SK-N-SH treated with all-trans-retinoic acid at 6 μM for 48 hours (cell line): ENCODE measurements around the gene TRPM2.

ENCODE experiments used
- ATAC-seq: fragments of 200-7000 bp; cut with Tn5 transposase; 3 replicates; pipeline ENCODE4 v1.9.1; 2020; ENCODE audit warnings: mild to moderate bottlenecking, moderate library complexity
- ARNTL ChIP-seq: fragments of 450-650 bp; formaldehyde crosslinking; IDR thresholded peaks from 2 replicates; pipeline ENCODE4 v1.5.0; 2020; ENCODE audit warnings: low read depth, mild to moderate bottlenecking, moderate library complexity, borderline replicate concordance
- CSDC2 ChIP-seq: fragments of 250-450 bp; sonication (Bioruptor Pico); IDR thresholded peaks from 2 replicates; pipeline ENCODE4 v1.5.0; 2020; ENCODE audit warnings: mild to moderate bottlenecking, moderate library complexity
- CSRNP3 ChIP-seq: fragments of 250-450 bp; sonication (Bioruptor Pico); IDR thresholded peaks from 2 replicates; pipeline ENCODE4 v1.5.1; 2021; ENCODE audit warnings: mild to moderate bottlenecking, moderate library complexity
- GLIS3 ChIP-seq: fragments of 250-450 bp; sonication (Bioruptor Pico); IDR thresholded peaks from 2 replicates; pipeline ENCODE4 v1.5.0; 2020; ENCODE audit warnings: mild to moderate bottlenecking, moderate library complexity
- ISL1 ChIP-seq: fragments of 250-450 bp; sonication (Bioruptor Pico); IDR thresholded peaks from 2 replicates; pipeline ENCODE4 v2.1.2; 2022; ENCODE audit warnings: mild to moderate bottlenecking, moderate library complexity
- OSR1 ChIP-seq: fragments of 250-450 bp; sonication (Bioruptor Pico); IDR thresholded peaks from 2 replicates; pipeline ENCODE4 v1.8.0; 2022; ENCODE audit warnings: moderate library complexity, mild to moderate bottlenecking, inconsistent platforms
- PATZ1 ChIP-seq: fragments of 250-450 bp; sonication (Bioruptor Pico); IDR thresholded peaks from 2 replicates; pipeline ENCODE4 v1.8.0; 2020; ENCODE audit warnings: mild to moderate bottlenecking, moderate library complexity, borderline replicate concordance
- POU6F1 ChIP-seq: fragments of 250-450 bp; sonication (Bioruptor Pico); IDR thresholded peaks from 2 replicates; pipeline ENCODE4 v1.8.0; 2021; ENCODE audit warnings: low read depth, mild to moderate bottlenecking, moderate library complexity, borderline replicate concordance
- PPARA ChIP-seq: fragments of 250-450 bp; sonication (Bioruptor Pico); IDR thresholded peaks from 2 replicates; pipeline ENCODE4 v1.5.0; 2020; ENCODE audit warnings: mild to moderate bottlenecking, borderline replicate concordance
- SNAI2 ChIP-seq: fragments of 250-450 bp; sonication (Bioruptor Pico); IDR thresholded peaks from 2 replicates; pipeline ENCODE4 v1.5.0; 2020; ENCODE audit warnings: mild to moderate bottlenecking, moderate library complexity
- TCF4 ChIP-seq: fragments of 250-450 bp; sonication (Bioruptor Pico); IDR thresholded peaks from 2 replicates; pipeline ENCODE4 v1.8.0; 2021; ENCODE audit warnings: mild to moderate bottlenecking, moderate library complexity, borderline replicate concordance
- TOX ChIP-seq: fragments of 250-450 bp; sonication (Bioruptor Pico); IDR thresholded peaks from 2 replicates; pipeline ENCODE4 v1.8.0; 2021; ENCODE audit warnings: mild to moderate bottlenecking, moderate library complexity, borderline replicate concordance
- TSHZ2 ChIP-seq: fragments of 250-450 bp; sonication (Bioruptor Pico); IDR thresholded peaks from 2 replicates; pipeline ENCODE4 v1.5.0; 2020; ENCODE audit warnings: mild to moderate bottlenecking, moderate library complexity
- ZC3H10 ChIP-seq: fragments of 250-450 bp; sonication (Bioruptor Pico); IDR thresholded peaks from 2 replicates; pipeline ENCODE4 v1.5.1; 2021; ENCODE audit warnings: mild to moderate bottlenecking, moderate library complexity
- ZFP3 ChIP-seq: fragments of 250-450 bp; sonication (Bioruptor Pico); IDR thresholded peaks from 2 replicates; pipeline ENCODE4 v1.5.0; 2020; ENCODE audit warnings: mild to moderate bottlenecking, moderate library complexity
- ZFP30 ChIP-seq: fragments of 450-650 bp; formaldehyde crosslinking; IDR thresholded peaks from 2 replicates; pipeline ENCODE4 v1.5.0; 2022; ENCODE audit warnings: mild to moderate bottlenecking, moderate library complexity
- ZNF565 ChIP-seq: fragments of 450-650 bp; formaldehyde crosslinking; conservative IDR thresholded peaks from 2 replicates; pipeline ENCODE4 v1.5.0; 2020; ENCODE audit warnings: low read depth, mild to moderate bottlenecking, moderate library complexity
- ZNF8 ChIP-seq: fragments of 450-650 bp; formaldehyde crosslinking; IDR thresholded peaks from 2 replicates; pipeline ENCODE4 v1.5.0; 2020; ENCODE audit warnings: mild to moderate bottlenecking, moderate library complexity
- TF ChIP-seq, protein P1 (sequence below): fragments of 250-450 bp; sonication (Bioruptor Pico); IDR thresholded peaks from 2 replicates; pipeline ENCODE4 v1.5.1; 2020; ENCODE audit warnings: low read depth, mild to moderate bottlenecking, moderate library complexity

Gene TRPM2

GRCh38 chr21:44461464-44462001, 108.1 kb downstream of the TRPM2 start:
- TF ChIP-seq PATZ1 (CRISPR knock-in tag) (no peak), ZC3H10 (no peak), ZFP3 (CRISPR knock-in tag) (no peak), CSDC2 (no peak), TOX (CRISPR knock-in tag) (no peak), ZNF8 (CRISPR knock-in tag) (no peak), ZNF565 (CRISPR knock-in tag) (no peak), CSRNP3 (CRISPR knock-in tag) (no peak), SNAI2 (CRISPR knock-in tag) (no peak), POU6F1 (CRISPR knock-in tag) (no peak), ZFP30 (no peak), ISL1 (no peak), GLIS3 (no peak), PPARA (CRISPR knock-in tag) (no peak), TCF4 (no peak)
- 0 out of 3 replicates have a peak, but pooled peaks have one; percentile 19 for ATAC-seq

- no peak for TF ChIP-seq GLIS3
- no peak for TF ChIP-seq OSR1 (CRISPR knock-in tag)
- no peak for TF ChIP-seq ZNF565 (CRISPR knock-in tag)
- TF ChIP-seq, protein P1, sequence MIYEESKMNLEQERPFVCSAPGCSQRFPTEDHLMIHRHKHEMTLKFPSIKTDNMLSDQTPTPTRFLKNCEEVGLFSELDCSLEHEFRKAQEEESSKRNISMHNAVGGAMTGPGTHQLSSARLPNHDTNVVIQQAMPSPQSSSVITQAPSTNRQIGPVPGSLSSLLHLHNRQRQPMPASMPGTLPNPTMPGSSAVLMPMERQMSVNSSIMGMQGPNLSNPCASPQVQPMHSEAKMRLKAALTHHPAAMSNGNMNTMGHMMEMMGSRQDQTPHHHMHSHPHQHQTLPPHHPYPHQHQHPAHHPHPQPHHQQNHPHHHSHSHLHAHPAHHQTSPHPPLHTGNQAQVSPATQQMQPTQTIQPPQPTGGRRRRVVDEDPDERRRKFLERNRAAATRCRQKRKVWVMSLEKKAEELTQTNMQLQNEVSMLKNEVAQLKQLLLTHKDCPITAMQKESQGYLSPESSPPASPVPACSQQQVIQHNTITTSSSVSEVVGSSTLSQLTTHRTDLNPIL (CRISPR knock-in tag): no peak
- TF ChIP-seq PPARA (CRISPR knock-in tag): no peak
- TF ChIP-seq TSHZ2: no peak
- TF ChIP-seq ARNTL (CRISPR knock-in tag): no peak
- TF ChIP-seq CSRNP3 (CRISPR knock-in tag): no peak
- no peak for TF ChIP-seq ZFP3 (CRISPR knock-in tag)
- TF ChIP-seq POU6F1 (CRISPR knock-in tag): no peak
- ATAC-seq: no peak
Measured at GRCh38 chr21:44462086-44462833, 108.8 kb downstream of the TRPM2 start.
